GM12874 (cell line): Measurements from ENCODE around the gene ABLIM2.

Experiments
- CTCF ChIP-seq: IDR thresholded peaks from 2 replicates; pipeline ENCODE4 v1.5.1; 2011; ENCODE audit warnings: low read depth, mild to moderate bottlenecking, control low read depth, low read length, moderate library complexity; ENCODE audit not compliant: insufficient read depth

The ABLIM2 gene

DNA sequence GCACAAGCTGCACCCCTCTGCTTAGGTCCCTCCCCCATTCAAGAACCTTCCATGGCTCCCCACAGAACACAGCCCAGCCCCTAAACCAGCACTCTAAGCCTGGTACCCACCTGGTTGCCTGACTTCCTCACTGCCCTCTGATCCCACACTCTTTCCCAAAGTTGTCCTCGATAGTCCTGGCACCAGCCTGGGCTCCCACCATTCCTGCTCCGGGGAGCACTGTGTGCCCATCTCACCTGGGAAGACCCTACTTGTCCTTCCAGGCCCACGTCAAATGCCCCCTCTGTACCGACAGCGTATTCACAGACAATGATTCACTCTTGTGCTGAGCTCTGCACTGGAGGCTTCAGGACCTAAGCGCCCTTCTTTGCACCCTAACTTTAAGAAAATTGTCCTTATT is 40.1 kb downstream of the ABLIM2 start:
- no peak for TF ChIP-seq CTCF

DNA sequence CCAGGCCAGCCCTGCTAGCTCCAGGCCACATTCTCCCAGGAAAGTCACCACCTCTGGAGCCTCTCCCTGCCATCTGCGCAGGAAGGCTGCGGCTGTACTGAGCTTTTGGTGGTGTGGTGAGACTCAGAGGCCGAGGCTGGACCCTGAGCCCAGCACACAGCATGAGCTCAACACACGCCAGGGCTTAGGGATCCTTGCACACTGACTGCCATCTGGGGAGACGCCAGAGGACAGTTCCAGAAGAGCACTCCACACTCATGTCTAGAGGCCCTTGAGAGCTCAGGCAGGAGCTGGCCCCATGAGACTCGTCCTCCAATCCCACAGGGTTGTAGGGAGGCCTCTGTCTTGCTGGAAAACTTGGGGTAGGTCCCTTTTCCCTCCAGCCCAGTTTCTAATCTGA is 40.6 kb downstream of the ABLIM2 start:
- no peak for TF ChIP-seq CTCF

DNA sequence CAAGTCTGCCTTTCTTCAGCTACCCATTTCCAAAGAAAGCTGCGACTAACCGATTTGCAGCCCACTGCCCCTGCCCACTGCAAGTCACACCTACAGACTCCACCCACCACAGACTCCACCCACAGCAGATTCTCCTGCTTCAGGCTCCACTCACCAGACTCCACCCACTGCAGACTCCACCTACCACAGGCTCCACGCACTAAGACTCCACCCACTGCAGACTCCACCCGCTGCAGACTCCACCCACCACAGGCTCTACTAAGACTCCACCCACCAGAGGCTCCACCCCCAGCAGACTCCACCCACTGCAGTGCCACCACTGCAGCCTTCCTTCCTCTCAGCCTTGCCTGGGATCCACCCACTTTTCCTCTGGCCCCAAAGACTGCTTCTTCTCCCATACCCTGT is 41.3 kb downstream of the ABLIM2 start:
- no peak for TF ChIP-seq CTCF

- TF ChIP-seq CTCF = no peak
Observed at GRCh38 chr4:8115916-8116315, 42.7 kb downstream of the ABLIM2 start.

- TF ChIP-seq CTCF = no peak
Observed at GRCh38 chr4:8115203-8115520, 43.5 kb downstream of the ABLIM2 start.

DNA sequence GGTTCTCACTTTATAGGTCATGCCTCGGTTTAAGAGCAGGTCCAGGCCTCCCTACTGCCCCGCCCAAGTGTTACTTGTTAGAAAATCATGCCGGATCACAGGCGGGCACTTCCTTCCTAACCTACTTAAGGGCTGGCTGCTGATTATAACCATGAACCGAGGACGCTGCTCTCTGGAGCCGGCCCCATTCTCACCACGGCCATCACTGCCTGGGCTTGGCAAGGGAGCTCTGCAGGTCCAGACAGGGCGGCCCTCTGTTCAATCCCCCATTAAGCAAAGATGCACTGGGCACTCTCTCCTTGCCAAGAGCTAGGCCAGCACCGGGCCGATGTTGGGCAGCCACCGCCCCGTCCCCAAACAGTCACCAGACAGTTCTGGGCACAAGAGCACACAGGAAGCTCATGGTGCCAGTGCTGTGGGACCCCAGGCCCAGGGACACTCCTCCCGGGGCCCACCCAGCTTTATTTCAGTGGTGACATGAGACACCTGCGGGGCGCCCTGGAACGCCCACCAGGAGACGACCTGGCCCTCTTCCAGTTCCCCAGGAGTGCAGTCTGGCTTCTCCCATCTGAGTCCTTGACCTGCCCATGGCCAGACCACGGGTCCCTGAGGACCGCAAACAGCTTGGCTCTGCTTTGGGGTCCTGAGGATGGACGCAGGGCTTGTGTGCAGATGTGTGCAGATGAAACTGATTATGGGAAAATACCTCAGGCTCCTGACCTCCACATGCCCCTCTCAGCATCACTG is 44.0 kb downstream of the ABLIM2 start:
- TF ChIP-seq CTCF = no peak

GRCh38 chr4:8113611-8114377 is 44.8 kb downstream of the ABLIM2 start:
- TF ChIP-seq CTCF = no peak
